ENCODE measurements around the gene TAOK2. TPM values are rescaled to one million over a fixed set of nuclear protein-coding genes. Genes with fewer than 3 reads are reported as not detected.

Gene TAOK2
- total and polyA plus RNA-seq, 2 of the 13 experiments (the other 11 are each of a cell fraction or from before 2014, with no cell fraction given): 17.4 to 43.2 TPM

DNA sequence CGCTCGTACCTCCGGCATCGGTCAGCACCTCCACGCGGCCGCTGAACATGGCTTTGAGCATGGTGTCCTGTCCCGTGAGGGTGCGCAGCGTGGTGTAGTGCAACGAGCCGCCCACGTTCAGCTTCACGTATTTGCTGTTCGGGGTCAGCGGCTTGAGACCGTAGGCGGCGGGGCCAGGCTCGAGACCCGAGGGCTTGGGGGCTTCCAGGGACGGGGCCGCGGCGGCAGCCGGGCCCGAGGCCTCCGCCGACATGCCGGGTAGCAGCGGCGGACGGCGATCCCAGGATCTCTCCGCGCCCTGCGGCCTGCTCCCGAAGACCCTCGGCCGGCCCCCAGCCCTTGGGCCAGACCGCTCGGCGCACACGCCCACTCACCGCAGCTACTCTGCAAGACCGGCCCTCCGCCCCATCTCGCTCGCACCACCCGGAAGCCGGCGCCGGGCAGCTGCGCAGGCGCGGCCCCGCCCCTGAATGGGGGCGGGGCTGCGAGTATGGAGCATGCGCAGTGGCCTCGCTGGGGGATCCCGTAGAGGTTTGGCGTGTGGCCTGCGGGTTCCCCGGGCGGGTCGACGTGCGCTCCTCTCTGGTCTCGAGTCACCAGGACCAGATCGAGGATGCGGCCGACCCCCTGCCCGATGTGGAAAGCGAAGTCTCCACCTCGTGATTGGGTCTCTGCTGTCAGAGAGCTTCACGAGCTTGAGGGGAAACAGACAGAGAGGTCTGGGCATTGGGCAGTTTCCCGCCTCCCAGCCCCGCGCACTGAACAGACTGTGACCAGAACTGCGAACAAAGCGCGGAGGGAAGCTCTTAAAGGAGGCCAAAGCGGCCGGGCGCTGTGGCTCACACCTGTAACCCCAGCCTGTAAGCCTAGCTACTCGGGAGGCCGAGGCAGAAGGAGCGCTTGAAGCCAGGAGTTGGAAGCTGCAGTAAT is 47.6 kb upstream of the TAOK2 start, which contains the start of gene KCTD13 (continued):
- TF ChIP-seq HIVEP1 (CRISPR knock-in tag; IDR thresholded peaks at IDR 0.05): peak; percentile 97
- no peak for TF ChIP-seq TRIM24 (CRISPR knock-in tag; IDR thresholded peaks at IDR 0.05)
- TF ChIP-seq CEBPZ (IDR thresholded peaks at IDR 0.05; ENCODE audit: low read length): no peak
- TF ChIP-seq, protein P1, sequence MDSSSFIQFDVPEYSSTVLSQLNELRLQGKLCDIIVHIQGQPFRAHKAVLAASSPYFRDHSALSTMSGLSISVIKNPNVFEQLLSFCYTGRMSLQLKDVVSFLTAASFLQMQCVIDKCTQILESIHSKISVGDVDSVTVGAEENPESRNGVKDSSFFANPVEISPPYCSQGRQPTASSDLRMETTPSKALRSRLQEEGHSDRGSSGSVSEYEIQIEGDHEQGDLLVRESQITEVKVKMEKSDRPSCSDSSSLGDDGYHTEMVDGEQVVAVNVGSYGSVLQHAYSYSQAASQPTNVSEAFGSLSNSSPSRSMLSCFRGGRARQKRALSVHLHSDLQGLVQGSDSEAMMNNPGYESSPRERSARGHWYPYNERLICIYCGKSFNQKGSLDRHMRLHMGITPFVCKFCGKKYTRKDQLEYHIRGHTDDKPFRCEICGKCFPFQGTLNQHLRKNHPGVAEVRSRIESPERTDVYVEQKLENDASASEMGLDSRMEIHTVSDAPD (CRISPR knock-in tag; IDR thresholded peaks at IDR 0.05): 0 out of 2 replicates have a peak, but pooled peaks have one; percentile 43
- TF ChIP-seq ZNF879 (CRISPR knock-in tag; IDR thresholded peaks at IDR 0.05): no peak
- TF ChIP-seq SRSF4 (IDR thresholded peaks at IDR 0.05; ENCODE audit: low read depth, low read length, poor library complexity, severe bottlenecking): no peak
- no peak for TF ChIP-seq ZNF44 (CRISPR knock-in tag; IDR thresholded peaks at IDR 0.05)
- peak; percentile 98 for TF ChIP-seq POLR2AphosphoS5 (IDR thresholded peaks at IDR 0.05; ENCODE audit: low read depth, low read length)
- no peak for TF ChIP-seq FOXP1 (IDR thresholded peaks at IDR 0.05)
- TF ChIP-seq FOXP1 (CRISPR knock-in tag; IDR thresholded peaks at IDR 0.05): no peak
- TF ChIP-seq RBFOX2 (IDR thresholded peaks at IDR 0.05; ENCODE audit: low read depth, low read length): peak; percentile 96
- peak; percentile 25 for TF ChIP-seq NFYC (CRISPR knock-in tag; IDR thresholded peaks at IDR 0.05)
- no peak for TF ChIP-seq ZNF562 (CRISPR knock-in tag; IDR thresholded peaks at IDR 0.05; ENCODE audit: borderline replicate concordance)
- peak; percentile 32; the same call in 1 of the 2 replicates for TF ChIP-seq SOX5 (CRISPR knock-in tag; IDR thresholded peaks at IDR 0.05; ENCODE audit: borderline replicate concordance)
- TF ChIP-seq RNF2 (conservative IDR thresholded peaks at IDR 0.05; ENCODE audit: low read depth): peak; percentile 92
- TF ChIP-seq NFE2L2 (IDR thresholded peaks at IDR 0.05; ENCODE audit: low read length): no peak
- TF ChIP-seq, protein P2, sequence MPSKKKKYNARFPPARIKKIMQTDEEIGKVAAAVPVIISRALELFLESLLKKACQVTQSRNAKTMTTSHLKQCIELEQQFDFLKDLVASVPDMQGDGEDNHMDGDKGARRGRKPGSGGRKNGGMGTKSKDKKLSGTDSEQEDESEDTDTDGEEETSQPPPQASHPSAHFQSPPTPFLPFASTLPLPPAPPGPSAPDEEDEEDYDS (CRISPR knock-in tag; IDR thresholded peaks at IDR 0.05): peak; percentile 83
- no peak for TF ChIP-seq SUZ12 (IDR thresholded peaks at IDR 0.05; ENCODE audit: low read depth, low read length)
- peak; percentile 22; the same call in 1 of the 2 replicates for TF ChIP-seq BCL6 (CRISPR knock-in tag; IDR thresholded peaks at IDR 0.05)
- TF ChIP-seq NFKB2 (CRISPR knock-in tag; IDR thresholded peaks at IDR 0.05; ENCODE audit: borderline replicate concordance): peak; percentile 92
- no peak for TF ChIP-seq ONECUT2 (CRISPR knock-in tag; IDR thresholded peaks at IDR 0.05)
- peak; percentile 52; the same call in 1 of the 2 replicates for TF ChIP-seq MEF2D (CRISPR knock-in tag; IDR thresholded peaks at IDR 0.05)
- peak in 1 of 2 experiments; percentile 94; a peak in 2 of 4 replicates for TF ChIP-seq KLF16 (CRISPR knock-in tag; IDR thresholded peaks at IDR 0.05)
- peak; percentile 64; the same call in 1 of the 2 replicates for TF ChIP-seq ZNF567 (CRISPR knock-in tag; IDR thresholded peaks at IDR 0.05; ENCODE audit: borderline replicate concordance)
- TF ChIP-seq ZNF230 (CRISPR knock-in tag; IDR thresholded peaks at IDR 0.05): peak; percentile 89; the same call in 1 of the 2 replicates
- no peak for TF ChIP-seq ZNF7 (CRISPR knock-in tag; IDR thresholded peaks at IDR 0.05)
- TF ChIP-seq ZNF605 (CRISPR knock-in tag; IDR thresholded peaks at IDR 0.05): peak; percentile 98
- no peak for TF ChIP-seq ZNF841 (CRISPR knock-in tag; IDR thresholded peaks at IDR 0.05; ENCODE audit: borderline replicate concordance)

All from HepG2 (cell line).